Measurements from ENCODE around the gene LAIR1. TPM values are rescaled to one million over a fixed set of nuclear protein-coding genes. Genes with fewer than 3 reads are reported as not detected.

The LAIR1 gene
- polyA plus RNA-seq, 3 donors = 48.0 to 202 (median 73.8) TPM

DNA sequence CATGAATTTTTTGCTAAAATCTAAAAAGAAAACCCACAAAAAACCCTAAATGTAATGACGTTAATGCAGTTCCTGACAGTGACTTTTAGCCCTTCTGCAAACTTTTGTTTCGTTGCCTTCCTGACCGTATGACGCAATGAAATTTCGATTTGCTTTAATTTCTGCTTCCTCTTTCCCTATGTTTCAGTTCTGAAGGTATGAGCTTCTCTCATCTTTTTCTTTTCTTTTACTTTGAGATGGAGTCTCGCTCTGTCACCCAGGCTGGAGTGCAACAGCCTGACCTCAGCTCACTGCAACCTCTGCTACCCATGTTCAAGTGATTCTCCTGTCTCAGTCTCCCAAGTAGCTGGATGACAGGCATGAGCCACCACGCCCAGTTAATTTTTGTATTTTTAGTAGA lies 45.7 kb downstream of the LAIR1 start:
- H3K4me2 ChIP-seq (replicated peaks; ENCODE audit: extremely low read depth, low read length, poor library complexity, severe bottlenecking) = peak overlapping the region; percentile 62
- peaks cover 2 to 12% (median 5%) of the 10 kb centered on the region in 7 donors for H3K9me3 Mint-ChIP-seq
- 27% methylated on average over 3 of the region's 7 CpGs for whole genome bisulfite sequencing (ENCODE audit: insufficient coverage)

DNA sequence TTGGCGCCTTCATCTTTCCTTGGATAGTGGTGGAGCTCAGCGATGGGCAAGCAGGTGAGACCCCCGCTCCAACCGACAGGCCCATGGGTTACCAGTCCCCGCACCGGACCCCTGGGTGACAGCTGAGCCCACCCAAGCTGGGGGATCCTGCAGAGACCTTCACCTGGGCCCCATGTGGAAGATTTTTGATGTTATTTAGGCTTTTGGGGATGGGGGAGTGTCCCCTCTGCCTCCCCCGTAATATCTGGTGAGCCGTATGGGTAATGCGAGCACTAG lies 46.8 kb downstream of the LAIR1 start:
- Histone ChIP-seq H3K27ac (ENCODE audit: low read depth in 1 of 2, low read length in 2 of 2) (peak overlapping the region; percentile 82 to 88), H3K36me3 (replicated peaks in 1 of 2; ENCODE audit: control insufficient read depth in 1 of 2, insufficient read depth in 2 of 2, low read length in 2 of 2) (no peaks in the 10 kb centered on the region), H3K4me3 (replicated peaks in 1 of 3; ENCODE audit: low read depth in 2 of 3, low read length in 3 of 3) (peak overlapping the region in 1 of 3 experiments; percentile 62), H3K79me2 (ENCODE audit: insufficient read depth, low read length) (no peaks in the 10 kb centered on the region), H3K4me2 (replicated peaks; ENCODE audit: extremely low read depth, low read length, poor library complexity, severe bottlenecking) (peak overlapping the region; percentile 60), H3K9ac (ENCODE audit: insufficient read depth, low read length, poor library complexity, severe bottlenecking) (no peak overlapping the region), H3K27me3 (ENCODE audit: control insufficient read depth in 2 of 2, insufficient read depth in 2 of 2, low read length in 2 of 2) (no peaks in the 10 kb centered on the region), H3K9me3 (replicated peaks in 1 of 2; ENCODE audit: control insufficient read depth in 1 of 2, insufficient read depth in 1 of 2, low read length in 2 of 2) (no peaks in the 10 kb centered on the region), H3K4me1 (ENCODE audit: control insufficient read depth in 1 of 2, insufficient read depth in 2 of 2, low read length in 2 of 2) (peaks cover 55 to 58% of the 10 kb centered on the region in 2 donors), H4K20me1 (ENCODE audit: insufficient read depth, low read length) (no peaks in the 10 kb centered on the region), H2AFZ (ENCODE audit: insufficient read depth, low read depth, low read length, poor library complexity, severe bottlenecking) (no peak overlapping the region)
- H3K4me1 Mint-ChIP-seq = peaks cover 57% of the 10 kb centered on the region
- peaks cover 2 to 12% (median 5%) of the 10 kb centered on the region in 7 donors for H3K9me3 Mint-ChIP-seq
- 94% methylated on average over 6 of the region's 9 CpGs for WGBS (ENCODE audit: insufficient coverage)
- peaks cover 0 to 2% of the 10 kb centered on the region in 2 donors for H3K36me3 Mint-ChIP-seq
- no peak overlapping the region for H3K4me3 Mint-ChIP-seq
- TF ChIP-seq, protein P1, sequence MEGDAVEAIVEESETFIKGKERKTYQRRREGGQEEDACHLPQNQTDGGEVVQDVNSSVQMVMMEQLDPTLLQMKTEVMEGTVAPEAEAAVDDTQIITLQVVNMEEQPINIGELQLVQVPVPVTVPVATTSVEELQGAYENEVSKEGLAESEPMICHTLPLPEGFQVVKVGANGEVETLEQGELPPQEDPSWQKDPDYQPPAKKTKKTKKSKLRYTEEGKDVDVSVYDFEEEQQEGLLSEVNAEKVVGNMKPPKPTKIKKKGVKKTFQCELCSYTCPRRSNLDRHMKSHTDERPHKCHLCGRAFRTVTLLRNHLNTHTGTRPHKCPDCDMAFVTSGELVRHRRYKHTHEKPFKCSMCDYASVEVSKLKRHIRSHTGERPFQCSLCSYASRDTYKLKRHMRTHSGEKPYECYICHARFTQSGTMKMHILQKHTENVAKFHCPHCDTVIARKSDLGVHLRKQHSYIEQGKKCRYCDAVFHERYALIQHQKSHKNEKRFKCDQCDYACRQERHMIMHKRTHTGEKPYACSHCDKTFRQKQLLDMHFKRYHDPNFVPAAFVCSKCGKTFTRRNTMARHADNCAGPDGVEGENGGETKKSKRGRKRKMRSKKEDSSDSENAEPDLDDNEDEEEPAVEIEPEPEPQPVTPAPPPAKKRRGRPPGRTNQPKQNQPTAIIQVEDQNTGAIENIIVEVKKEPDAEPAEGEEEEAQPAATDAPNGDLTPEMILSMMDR (IDR thresholded peaks at IDR 0.05) = no peak
- intact Hi-C loops (cut with micrococcal nuclease) = loop anchor here in 1 of 2 donors (5.0 to 10.0 kb wide), 2 partner anchors 36 to 53 kb away; partner anchors contain the start of gene LILRB2
- H3K27me3 Mint-ChIP-seq (ENCODE audit: low read depth in 3 of 3) = peaks cover 3 to 8% (median 4%) of the 10 kb centered on the region in 3 donors
- DNase-seq = no peak
- H3K27ac Mint-ChIP-seq = peak overlapping the region; percentile 95 to 99 (median 98)

More for the DNA sequence above, 45.7 kb downstream of the LAIR1 start:
- intact Hi-C loops (cut with micrococcal nuclease) = loop anchor here in 1 of 2 donors (5.0 to 10.0 kb wide), 2 partner anchors 37 to 54 kb away; partner anchors contain the start of gene LILRB2
- no peaks in the 10 kb centered on the region for H3K36me3 ChIP-seq (replicated peaks in 1 of 2; ENCODE audit: control insufficient read depth in 1 of 2, insufficient read depth in 2 of 2, low read length in 2 of 2)
- H3K27ac Mint-ChIP-seq = peak overlapping the region; percentile 96 to 99 (median 99)
- peak overlapping the region; percentile 71 to 86 for H3K4me3 Mint-ChIP-seq
- peaks cover 0 to 2% of the 10 kb centered on the region in 2 donors for H3K36me3 Mint-ChIP-seq
- TF ChIP-seq, protein P1 (IDR thresholded peaks at IDR 0.05) = no peak
- H4K20me1 ChIP-seq (ENCODE audit: insufficient read depth, low read length) = no peaks in the 10 kb centered on the region
- peak overlapping the region; percentile 35 for H2AFZ ChIP-seq (ENCODE audit: insufficient read depth, low read depth, low read length, poor library complexity, severe bottlenecking)
- H3K27ac ChIP-seq (ENCODE audit: low read depth in 1 of 2, low read length in 2 of 2) = peak overlapping the region; percentile 82 to 88
- H3K79me2 ChIP-seq (ENCODE audit: insufficient read depth, low read length) = no peaks in the 10 kb centered on the region
- peaks cover 46% of the 10 kb centered on the region for H3K4me1 Mint-ChIP-seq
- peak; percentile 83 to 91 (median 88) for DNase-seq
- peak overlapping the region in 1 of 3 experiments; percentile 62 for H3K4me3 ChIP-seq (replicated peaks in 1 of 3; ENCODE audit: low read depth in 2 of 3, low read length in 3 of 3)
- no peaks in the 10 kb centered on the region for H3K9me3 ChIP-seq (replicated peaks in 1 of 2; ENCODE audit: control insufficient read depth in 1 of 2, insufficient read depth in 1 of 2, low read length in 2 of 2)
- H3K27me3 ChIP-seq (ENCODE audit: control insufficient read depth in 2 of 2, insufficient read depth in 2 of 2, low read length in 2 of 2) = no peaks in the 10 kb centered on the region
- no peak overlapping the region for H3K9ac ChIP-seq (ENCODE audit: insufficient read depth, low read length, poor library complexity, severe bottlenecking)
- peaks cover 44 to 47% of the 10 kb centered on the region in 2 donors for H3K4me1 ChIP-seq (ENCODE audit: control insufficient read depth in 1 of 2, insufficient read depth in 2 of 2, low read length in 2 of 2)
- H3K27me3 Mint-ChIP-seq (ENCODE audit: low read depth in 3 of 3) = peaks cover 3 to 8% (median 4%) of the 10 kb centered on the region in 3 donors
